Thyroid gland (tissue), 4 donors: ENCODE results near the gene SND1.

Experiments used
- CTCF ChIP-seq, 6 experiments: fragments of 200-600 bp in 3 of 6; fragments of 450-650 bp in 3 of 6; sonication (generic) in 3 of 6; IDR thresholded peaks; one replicate each; pipeline ENCODE4 v1.5.1; 2016 to 2019; ENCODE audit warnings: antibody characterized with exemption in 6 of 6, mild to moderate bottlenecking in 2 of 6, inconsistent platforms in 1 of 6, moderate library complexity in 1 of 6
- POLR2A ChIP-seq, 2 donors: fragments of 450-650 bp; IDR thresholded peaks; one replicate each; pipeline ENCODE4 v1.6.1; 2017; ENCODE audit warnings: antibody characterized with exemption in 2 of 2, mild to moderate bottlenecking in 2 of 2, moderate library complexity in 1 of 2

GRCh38 chr7:127810696-127811660 is 159.0 kb downstream of the SND1 start:
- TF ChIP-seq CTCF (IDR thresholded peaks at IDR 0.05) (no peak), POLR2A (IDR thresholded peaks at IDR 0.05) (no peak)
